Stimulated activated CD8-positive, alpha-beta memory T cell treated with anti-CD3 and anti-CD28 coated beads, Interleukin-4, amount 100 ng/mL, for 24 hours (primary cell): ENCODE measurements around the gene MBP.

ENCODE experiments used
- DNase-seq: peaks from one replicate; pipeline ENCODE4 v3.0.0-alpha.2; 2020; ENCODE audit warnings: low read depth

MBP gene

DNA sequence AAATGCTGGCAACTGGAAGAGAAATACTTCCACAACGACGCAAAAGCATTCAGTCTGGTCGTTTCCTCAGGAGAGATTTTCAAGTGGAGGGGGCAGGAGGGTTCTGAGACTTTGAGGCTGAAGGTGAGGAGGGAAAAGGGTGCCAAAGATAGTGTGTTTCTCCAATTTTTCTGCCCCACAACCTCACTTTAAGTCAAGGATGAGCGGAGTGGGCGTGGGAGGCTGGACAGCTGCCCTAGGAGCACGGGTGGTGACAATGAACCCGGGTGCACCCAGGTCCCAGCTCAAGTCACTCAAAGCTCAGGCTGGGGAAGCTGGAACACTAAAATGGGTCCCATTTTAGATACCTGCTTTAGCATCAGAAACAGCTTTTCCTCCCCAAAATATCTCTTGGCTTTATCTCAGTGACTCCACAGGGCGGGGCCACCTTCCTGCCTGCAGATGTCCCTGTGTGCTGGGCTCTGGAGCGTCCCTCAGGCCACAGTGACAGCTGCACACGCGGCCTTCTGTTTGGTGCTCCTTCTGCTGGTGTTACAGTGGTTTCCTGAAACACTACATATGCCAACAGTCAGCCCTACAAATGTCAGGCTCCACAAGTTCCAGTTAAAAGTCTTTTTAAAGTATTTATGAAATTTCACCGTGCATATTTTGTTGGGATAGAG lies 1.4 kb upstream of the MBP start:
- DNase-seq = no peak

DNA sequence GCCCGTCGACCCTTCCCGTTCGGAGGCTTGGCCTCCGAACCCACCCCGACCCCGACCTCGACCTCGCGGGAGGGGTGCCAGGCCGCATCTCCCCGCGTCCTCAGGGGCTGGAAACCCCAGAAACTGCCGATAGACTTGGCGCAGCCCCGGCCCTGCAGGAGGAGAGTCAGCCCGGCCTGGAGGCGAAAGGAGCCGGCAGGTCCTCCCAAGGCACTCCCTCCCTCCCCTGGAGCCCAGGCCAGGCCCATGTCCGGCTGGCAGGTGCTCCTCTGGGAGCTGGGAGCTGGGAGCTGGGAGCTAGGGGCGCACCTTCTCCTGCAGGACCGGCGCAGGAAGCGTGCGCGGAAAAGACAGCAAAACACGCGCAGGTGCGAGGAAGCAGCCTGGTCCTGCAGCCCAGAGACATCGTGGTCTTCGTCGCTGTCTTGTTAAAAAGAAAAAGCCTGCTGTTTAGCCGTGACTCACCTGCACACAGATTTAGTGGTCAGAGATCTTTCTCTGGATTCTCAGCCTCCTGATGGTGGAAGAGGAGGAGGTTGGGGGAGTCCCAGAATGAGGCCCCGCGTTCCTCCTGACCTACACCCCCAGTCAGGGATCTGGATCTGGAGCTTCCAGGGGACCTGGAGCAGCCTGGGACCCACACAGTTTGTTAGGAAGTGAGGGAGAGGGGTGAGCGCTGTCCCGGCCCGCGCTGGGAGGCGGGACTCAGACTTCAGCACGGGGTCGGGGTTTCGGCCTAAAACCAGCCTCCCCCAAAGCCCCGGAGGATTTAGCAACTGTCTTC lies 660 bp upstream of the MBP start:
- no peak for DNase-seq

DNA sequence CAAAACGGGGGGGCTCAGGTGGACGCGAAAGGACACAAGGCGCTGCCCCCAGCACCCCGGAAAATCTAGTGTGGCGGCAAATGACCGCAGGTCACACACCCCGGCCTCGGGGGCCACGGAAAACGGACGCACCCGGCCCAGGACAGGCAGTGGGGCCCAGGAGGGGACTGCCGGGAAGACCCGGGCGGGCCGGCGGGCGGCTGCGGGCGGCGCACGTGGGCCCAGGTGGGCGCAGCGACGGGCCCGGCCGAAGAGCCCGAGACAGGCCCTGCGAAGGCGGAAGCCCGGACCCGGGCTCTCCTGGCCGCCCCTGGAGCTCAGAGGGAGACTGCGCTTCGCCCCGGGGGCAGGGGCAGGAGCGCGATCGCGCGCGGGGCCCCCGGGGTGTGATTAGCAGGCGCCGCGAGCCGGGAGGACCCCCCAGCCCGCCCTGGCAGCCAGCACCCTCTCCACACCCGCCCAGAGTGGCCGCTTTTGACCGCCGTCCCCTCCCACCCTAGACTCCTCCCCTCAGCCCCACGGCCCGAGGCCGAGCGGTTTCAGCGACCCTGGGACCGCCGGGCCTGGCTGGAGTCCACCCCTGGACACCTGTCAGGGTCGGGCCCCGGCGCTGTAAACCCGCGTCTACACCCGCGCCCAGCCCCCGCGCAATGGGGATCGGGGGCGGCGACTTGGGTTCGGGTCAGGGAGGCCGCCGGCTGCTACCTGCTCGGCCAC lies 773 bp downstream of the MBP start:
- DNase-seq = no peak

DNA sequence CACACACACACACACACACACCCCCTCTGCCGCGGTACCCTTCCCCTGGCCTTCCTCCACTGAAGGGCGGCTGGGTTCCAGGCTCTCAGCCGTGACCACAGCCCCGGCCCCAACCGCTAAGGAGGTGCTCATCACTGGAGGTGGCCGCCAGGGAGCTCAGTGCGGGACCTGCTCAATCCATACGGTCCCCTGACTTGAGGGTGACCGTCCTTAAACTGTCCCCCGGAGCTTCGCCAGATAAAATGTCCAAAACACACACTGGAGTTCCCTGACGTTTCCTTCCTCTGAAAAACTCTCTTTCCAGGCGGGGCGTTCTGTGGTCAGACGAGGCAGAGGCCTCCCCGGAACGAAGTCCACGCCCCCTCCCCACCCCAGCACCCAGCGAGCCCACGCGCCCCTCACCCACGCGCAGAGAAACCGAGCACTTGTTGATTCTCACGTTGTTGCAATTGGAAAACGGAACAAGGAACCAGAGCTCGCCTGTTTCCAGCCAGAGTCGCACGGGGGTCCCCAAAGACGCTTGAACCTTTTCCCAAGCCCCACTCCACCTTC lies 1.4 kb downstream of the MBP start:
- DNase-seq = no peak

DNA sequence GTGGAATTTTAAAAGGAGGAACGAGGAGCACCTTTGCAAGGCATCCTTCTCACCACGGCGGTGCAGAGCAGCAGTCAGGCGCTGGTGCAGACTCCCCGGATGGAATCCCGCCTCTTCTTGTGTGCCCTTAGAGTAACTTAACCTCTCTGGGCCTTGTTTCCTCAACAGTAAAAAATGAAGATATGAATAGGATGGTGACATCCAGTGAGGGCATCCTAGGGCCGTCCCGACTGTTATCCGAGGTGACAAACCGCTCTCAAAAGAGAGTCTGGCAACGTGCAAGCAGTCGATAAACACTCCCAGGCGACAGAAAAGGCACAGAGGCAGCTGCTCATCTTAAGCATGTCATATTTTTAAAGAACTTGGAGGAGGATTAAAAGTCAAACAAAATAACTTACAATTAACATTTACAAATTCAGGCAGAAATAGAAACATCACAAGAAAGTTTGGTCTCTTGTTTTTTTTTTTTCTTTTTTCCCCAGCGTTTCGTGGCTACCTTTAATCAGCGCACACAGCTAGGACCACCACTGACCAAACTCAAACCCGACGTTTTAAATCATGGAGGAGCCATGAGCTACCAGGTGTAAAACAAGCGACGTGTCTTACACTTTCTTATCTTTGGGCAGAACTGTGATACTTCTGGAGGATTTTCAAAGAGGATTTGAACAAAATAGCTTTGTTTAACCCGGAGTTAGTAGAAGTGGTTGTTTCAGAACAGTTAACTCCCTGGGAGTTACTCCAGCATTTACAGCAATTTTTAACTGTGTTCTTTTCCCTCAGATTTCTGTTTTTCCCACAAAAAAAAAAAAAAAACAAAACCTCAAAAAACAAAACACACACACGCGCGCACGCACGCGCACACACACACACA lies 2.1 kb downstream of the MBP start:
- no peak for DNase-seq

DNA sequence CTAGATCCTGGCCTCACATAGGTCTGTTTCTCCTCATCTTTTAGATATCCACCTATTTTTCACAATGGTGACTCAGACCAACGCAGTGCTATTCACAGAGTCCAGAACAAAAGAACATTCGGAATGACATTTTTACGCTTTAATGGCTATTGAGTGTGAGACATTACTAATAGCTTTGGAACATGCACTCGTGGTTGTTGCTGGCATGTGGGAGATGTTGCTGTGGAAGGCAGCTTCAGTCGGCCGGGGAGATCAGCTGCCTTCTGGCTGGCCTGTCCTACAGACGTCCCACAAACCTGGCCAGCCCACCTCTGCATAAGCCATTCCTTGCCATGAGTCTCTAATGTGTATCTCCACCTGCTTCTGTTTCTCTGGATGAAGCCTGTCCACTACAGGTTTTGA lies 3.4 kb downstream of the MBP start:
- no peak for DNase-seq

DNA sequence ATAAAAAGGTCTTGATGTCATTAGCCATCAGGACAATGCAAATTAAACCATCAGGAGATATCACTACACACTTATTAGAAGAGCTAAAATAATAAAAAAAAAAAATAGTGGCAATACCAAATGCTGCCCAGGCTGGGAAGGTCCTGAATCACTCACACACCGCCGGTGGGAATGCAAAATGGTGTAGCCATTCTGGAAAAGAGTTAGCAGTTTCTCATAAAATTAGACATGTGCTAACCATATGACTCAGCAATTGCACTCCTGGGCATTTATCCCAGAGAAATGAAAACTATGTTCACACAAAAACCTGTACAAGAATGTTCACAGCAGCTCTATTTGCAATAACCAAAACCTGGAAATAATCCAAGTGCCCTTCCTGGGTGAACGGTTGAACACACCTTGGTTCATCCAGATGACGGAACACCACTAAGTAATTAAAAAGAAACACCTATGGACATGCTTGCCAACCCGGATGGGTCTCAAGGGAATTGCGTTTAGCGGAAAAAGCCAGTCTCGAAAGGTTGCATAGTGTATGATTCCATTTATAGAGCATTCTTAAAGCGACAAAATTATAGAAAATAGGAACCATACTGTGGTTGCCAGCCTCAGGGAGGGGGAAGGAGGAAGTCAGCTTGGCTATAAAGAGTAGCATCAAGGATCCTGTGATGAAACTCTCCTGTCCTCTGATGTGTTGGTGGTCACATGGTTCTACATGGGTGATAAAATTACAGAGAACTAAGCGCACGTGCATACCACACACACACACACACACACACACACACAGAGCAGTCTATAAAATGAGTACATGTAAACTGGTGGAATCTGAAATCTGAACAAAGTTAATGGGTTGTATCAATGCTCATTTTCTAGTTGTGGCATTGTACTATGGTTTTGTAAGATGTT lies 4.6 kb downstream of the MBP start:
- DNase-seq = no peak

DNA sequence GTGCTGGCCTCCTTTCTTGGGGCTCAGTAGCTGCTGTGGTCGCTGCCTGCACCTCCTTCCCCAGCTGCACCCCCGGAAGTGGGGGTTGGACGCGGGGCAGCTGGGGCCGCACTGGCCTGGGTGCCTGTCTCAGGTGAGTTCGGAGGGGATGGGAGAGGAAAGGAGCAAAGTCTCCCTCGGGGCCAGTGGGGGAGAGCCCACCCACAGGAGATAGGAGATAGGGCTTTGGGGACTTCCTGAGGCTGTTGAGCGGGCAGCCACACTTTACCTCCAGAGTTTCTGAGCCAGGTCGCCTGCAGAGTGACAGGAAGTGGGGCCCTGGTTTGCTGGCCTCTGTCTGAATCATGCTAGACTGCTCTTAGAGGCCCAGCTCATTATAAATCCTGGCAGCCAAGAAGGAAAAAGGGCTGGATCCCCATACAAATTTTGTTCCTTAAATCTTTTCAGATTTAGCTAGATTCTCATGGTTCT lies 8.1 kb downstream of the MBP start:
- peak; percentile 47 for DNase-seq

DNA sequence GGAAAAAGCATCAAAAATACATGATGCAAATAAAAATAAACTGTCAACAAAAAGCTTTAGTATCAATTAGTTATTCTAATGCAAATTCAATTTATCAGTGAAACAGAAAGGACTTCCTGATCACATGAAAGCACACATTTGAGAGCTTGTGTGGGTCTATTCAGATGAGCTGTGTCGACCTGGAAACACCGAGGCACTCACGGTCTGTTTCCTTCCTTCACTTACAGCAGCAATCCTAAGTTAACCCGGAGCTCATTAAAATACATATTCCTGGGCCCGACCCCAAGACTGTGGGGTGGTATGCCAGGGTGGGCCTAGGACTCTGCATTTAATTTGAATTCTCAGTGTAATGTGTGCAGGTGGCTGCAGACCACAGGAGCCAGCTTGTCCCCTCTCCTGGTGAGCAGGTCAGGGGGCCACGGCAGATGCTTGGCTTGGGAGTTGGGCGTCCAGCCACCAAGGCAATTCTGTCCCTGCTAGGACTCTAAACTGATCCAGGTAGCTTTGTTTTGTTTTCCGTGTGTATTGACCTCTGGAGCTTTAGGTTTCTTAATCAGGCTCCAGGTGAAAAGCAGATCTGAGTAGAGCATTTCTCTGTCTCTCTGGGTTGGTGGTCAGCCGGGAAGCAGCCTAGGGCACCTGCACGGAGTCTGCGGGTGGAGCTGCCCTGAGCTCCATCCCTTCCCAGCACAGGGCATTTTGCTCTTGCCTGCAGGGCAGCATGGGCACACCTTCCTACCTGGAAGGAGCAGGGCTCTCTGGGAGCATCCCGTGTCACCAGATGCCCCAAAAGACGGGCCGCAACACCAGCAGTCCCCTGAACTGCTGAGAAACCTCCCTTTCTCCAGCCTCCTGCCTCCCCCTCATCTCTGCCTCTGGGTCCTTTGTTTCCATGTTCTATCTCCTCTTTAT lies 9.0 kb downstream of the MBP start:
- no peak for DNase-seq

DNA sequence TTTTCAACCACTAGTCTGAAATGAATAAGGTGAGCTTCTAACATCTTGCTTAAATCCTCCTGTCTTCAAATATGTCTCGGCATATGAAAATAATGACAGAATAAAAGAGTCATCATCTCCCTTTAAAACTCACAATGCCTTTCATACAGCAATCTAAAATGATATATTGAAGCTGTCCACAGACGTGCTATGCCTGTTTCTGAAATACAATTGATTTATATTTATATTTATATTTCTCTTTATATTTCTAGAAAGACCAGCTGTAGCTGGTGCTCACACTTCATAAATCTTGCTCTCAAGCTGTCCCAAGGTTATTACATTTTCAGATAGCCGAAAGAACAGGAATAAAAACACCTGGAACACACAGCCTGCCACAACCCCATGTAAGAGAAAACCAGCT lies 11.1 kb downstream of the MBP start:
- no peak for DNase-seq

DNA sequence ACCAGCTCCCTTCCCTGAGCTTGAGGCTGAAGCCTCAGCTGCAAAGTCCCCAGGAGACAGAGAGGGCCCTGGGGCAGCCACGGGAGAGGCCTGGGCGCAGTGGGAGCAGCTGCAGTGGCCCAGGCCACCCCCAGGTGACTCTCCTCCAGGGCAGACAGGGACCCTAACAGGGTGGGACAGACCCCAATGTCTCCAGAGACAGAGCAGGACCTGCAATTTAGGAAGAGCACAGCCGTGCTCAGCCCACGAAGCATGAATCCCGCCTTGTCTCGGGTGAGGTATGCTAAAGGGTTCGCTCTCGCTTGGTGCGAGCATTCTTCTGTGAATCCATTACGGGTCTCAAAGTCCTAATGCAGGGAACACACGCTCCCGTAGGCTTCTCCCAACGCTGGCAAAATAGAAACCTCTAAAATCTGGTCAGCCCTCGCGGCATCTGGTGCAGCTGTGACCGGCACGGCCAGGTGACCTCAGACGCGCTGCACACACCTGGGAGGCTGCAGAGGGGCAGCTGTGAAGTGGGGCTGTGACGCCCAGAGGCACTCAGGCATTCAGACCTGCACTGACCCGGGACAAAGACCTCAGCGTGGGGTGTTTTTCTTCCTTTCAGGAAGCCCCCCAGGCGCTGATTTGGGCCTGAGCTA lies 12.6 kb downstream of the MBP start:
- DNase-seq = no peak

DNA sequence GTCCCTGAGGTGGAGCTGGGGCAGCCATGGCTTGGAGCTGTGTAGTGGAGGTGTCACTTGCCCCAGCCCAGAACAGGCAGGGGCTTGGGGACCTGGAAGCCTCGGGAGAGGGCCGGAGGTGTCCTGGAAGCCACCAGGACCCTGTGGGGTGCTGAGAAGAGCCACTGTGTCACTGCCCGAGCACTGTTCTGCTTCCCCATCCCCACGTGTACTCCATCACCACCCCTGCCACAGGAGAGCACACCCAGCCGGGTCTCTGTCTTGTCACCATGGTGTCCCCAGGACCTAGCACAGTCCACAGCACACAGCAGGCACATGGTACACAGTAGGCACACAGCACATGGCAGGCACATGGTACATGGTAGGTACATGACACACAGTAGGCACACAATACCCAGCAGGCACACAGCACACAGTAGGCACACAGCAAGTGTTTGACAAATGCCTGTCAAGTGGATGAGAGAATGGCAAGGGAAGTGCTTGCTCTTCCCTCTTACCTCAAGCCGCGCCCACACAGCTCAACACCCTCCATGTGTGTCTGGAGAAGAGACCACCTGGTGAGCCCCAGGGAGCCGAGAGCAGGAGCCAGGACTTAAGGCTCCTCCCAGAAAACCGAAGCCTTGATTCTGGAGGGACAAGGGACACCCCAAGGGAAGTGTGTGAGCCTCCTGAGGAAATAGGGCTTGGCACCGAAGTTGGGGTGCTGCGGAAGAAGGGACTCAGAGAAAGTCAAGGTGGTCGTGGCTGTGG lies 13.3 kb downstream of the MBP start:
- no peak for DNase-seq

DNA sequence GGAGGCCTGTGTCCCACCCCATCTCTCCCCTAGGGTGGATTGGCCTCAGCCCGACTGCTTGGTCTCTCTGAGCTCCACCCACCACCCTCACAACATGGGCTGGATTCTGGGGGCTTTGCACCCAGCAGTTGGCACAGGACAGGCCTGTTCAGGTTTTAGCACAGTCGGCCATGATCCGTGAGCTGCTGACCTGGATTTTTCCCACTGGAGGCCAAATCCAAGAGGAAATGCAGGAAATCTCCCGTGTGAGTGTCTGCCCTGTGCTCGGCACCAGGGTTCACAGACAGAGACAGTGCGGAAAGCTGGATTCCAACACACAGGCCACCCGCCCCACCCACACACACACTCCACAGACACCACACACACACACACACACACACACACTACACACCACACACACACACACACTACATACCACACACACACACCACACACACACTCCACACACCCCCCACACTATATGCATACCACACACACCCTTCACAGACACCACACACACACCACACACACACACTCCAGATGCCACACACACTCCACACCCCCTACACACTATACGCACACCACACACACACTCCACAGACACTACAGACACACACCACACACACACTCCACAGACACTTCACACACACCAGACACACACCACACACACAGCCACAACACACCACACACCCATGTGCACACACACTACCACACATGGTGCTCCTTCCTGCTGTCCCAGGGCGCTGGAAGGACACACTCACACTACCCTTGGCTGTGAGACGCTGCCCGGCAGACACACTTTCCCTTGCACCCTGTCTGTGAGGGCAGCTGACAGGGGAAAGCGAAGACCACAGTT lies 14.1 kb downstream of the MBP start:
- DNase-seq = no peak

DNA sequence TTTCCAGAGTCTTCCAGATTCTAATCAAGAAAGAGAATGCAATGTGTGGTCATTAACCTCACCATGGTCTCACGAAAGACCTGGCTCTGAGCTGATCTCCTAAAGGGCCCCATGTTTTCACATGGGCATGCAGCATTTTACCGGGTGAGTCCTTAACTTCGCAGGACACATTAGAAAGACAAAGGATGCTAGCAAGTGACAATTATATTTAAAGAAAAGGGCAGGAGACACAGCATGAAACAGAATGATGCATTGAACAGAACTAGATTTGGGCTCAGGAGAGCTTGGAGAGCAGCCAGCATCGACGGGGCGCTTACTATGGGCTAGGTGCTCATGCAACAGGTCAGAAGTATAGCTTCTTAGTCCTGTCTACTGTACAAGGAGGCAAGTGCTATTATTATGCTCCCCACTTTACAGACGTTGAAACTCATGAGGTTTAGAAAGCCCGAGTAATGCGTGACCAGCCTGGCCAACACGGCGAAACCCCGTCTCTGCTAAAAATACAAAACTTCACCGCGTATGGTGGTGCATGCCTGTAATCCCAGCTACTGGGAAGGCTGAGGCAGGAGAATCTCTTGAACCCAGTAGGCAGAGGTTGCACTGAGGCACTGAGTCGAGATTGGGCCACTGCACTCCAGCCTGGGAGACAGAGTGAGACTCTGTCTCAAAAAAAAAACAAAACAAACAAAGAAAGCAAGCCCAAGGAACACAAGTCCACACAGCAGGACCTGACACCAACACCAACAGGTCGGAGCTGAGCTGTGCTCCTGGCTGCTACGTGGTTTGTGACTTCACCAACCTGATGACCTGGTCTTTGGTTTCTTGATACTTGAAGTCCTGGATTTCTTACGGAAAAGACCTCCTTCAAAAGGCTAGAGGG lies 16.1 kb downstream of the MBP start:
- no peak for DNase-seq

DNA sequence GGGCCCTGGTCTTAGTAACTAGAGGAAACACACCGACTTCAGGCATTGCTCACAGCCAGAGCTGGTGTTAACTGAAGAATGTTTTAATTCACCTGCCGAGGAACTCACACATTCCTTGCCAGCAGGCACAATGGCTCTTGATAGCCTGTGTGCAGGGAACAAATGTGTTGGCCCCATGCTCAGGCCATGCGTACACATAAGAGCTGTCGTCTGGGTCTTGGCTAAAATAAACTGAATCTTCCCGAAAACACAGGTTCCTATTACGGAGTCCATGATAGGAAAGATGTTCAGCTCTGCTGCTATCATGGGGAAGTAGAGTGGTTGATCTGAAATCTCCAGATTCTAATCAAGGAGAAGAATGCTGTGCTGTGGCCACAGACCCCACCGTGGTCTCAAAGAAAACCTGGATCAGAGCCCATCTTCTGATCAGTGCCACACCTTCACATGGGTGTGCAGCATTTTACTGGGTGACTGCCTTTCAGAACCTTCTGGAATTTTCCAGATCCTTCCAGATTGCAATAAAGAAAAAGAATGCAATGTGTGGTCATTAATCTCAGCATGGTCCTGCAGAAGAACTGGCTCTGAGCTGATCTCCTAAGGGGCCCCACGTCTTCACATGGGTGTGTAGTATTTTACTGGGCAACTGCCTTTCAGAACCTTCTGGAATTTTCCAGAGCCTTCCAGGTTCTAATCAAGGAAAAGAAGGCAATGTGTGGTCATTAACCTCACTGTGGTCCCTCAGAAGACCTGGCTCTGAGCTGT lies 17.2 kb downstream of the MBP start:
- no peak for DNase-seq
